Fibroblast of lung (primary cell): ENCODE measurements around the gene CAMTA1. TPM values are rescaled to one million over a fixed set of nuclear protein-coding genes. Genes with fewer than 3 reads are reported as not detected.

ENCODE experiments used
- DNase-seq, 2 donors: peaks; one replicate each; pipeline versions ENCODE4 v3.0.0 to v3.0.0-alpha.2; 2010; ENCODE audit warnings: low read depth in 2 of 2
- H2AFZ ChIP-seq: 2 replicates; pipeline ENCODE4 v1.5.1; 2012; ENCODE audit warnings: low read length, control low read depth, inconsistent platforms
- H3K27ac ChIP-seq: 2 replicates; pipeline ENCODE4 v1.5.1; 2011; ENCODE audit warnings: low read length, control low read depth; ENCODE audit not compliant: insufficient read depth
- H3K27me3 ChIP-seq: 2 replicates; pipeline ENCODE4 v1.5.1; 2011; ENCODE audit warnings: mild to moderate bottlenecking, low read length; ENCODE audit not compliant: control insufficient read depth, insufficient read depth
- H3K36me3 ChIP-seq: 2 replicates; pipeline ENCODE4 v1.5.1; 2011; ENCODE audit warnings: low read length; ENCODE audit not compliant: control insufficient read depth, insufficient read depth
- H3K4me1 ChIP-seq: 2 replicates; pipeline ENCODE4 v1.5.1; 2011; ENCODE audit warnings: low read length; ENCODE audit not compliant: control insufficient read depth, insufficient read depth; ENCODE audit errors: extremely low read depth
- H3K4me2 ChIP-seq: 2 replicates; pipeline ENCODE4 v1.5.1; 2011; ENCODE audit warnings: low read length, control low read depth; ENCODE audit not compliant: insufficient read depth; ENCODE audit errors: extremely low read depth
- H3K4me3 ChIP-seq, 4 experiments: fragments of 200-600 bp in 1 of 4; sonication (generic) in 1 of 4; replicated peaks in 1 of 4; 2 replicates each; pipeline ENCODE4 v1.5.1; 2011 to 2016; ENCODE audit warnings: low read length in 4 of 4, low read depth in 3 of 4, mild to moderate bottlenecking in 3 of 4, control low read depth in 2 of 4, inconsistent platforms in 1 of 4, mixed read lengths in 1 of 4; ENCODE audit not compliant: insufficient read depth in 1 of 4; ENCODE audit errors: control extremely low read depth in 1 of 4
- H3K79me2 ChIP-seq: 2 replicates; pipeline ENCODE4 v1.5.1; 2012; ENCODE audit warnings: mild to moderate bottlenecking, low read length, inconsistent platforms; ENCODE audit not compliant: control insufficient read depth, insufficient read depth
- H3K9ac ChIP-seq: 2 replicates; pipeline ENCODE4 v1.5.1; 2011; ENCODE audit warnings: mild to moderate bottlenecking, low read length, control low read depth; ENCODE audit not compliant: insufficient read depth
- H3K9me3 ChIP-seq: 2 replicates; pipeline ENCODE4 v1.5.1; 2012; ENCODE audit warnings: low read depth, low read length; ENCODE audit not compliant: control insufficient read depth, insufficient read depth
- H4K20me1 ChIP-seq: 2 replicates; pipeline ENCODE4 v1.5.1; 2011; ENCODE audit warnings: low read length; ENCODE audit not compliant: control insufficient read depth, insufficient read depth; ENCODE audit errors: extremely low read depth
- EZH2 ChIP-seq: IDR thresholded peaks from 2 replicates; pipeline ENCODE4 v1.5.1; 2012; ENCODE audit warnings: low read length, control low read depth, mild to moderate bottlenecking; ENCODE audit errors: missing control alignments
- polyA plus RNA-seq, 2 donors: library from polyadenylated mRNA; depleted of rRNA in 1 of 2; stranded (reverse) in 1 of 2; unstranded in 1 of 2; fragments of >200 nt; gene quantifications; 2 replicates each; pipeline ENCODE4 v1.2.1, GENCODE V29; 2011 to 2012; ENCODE audit warnings: missing spikeins in 1 of 2
- total RNA-seq: library from RNA; depleted of rRNA; stranded (reverse); fragments of >200 nt; gene quantifications from 2 replicates; pipeline ENCODE4 v1.2.1, GENCODE V29; 2014
- TF ChIP-seq, protein P1 (sequence below), 2 donors: IDR thresholded peaks in 1 of 2; conservative IDR thresholded peaks in 1 of 2; 1 replicate in 1 of 2; 2 replicates in 1 of 2; pipeline ENCODE4 v1.5.1; 2011 to 2012; ENCODE audit warnings: low read length in 2 of 2, control low read depth in 1 of 2, inconsistent platforms in 1 of 2, low read depth in 1 of 2, mild to moderate bottlenecking in 1 of 2

CAMTA1 gene
- total and polyA plus RNA-seq, 2 donors (not counting 1 experiment from before 2014, with no cell fraction given) = 47.6 to 86.0 TPM

DNA sequence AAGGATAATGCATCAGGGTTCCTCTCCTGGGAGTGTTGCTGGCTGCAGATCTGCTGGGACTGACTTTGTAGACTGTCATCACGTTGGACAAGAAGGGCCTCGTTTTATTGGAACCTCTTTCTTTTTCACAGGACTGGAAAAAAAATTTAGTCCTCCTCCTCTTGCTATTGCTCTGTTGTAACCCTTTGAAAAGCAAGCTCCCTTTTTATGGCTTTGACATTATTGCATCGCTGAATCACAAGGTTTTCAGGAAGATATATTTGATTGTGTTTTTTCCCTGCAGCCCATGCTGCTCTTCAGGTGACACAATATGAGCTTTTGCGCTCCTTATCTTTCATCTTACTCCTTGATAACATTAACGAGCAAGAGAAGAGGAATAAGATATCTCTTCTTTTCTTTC lies 290.9 kb downstream of the CAMTA1 start:
- Histone ChIP-seq H4K20me1 (no peaks in the 10 kb centered on the region), H3K79me2 (no peaks in the 10 kb centered on the region), H2AFZ (no peak overlapping the region), H3K36me3 (no peaks in the 10 kb centered on the region), H3K27ac (no peak overlapping the region), H3K4me1 (no peaks in the 10 kb centered on the region), H3K9ac (no peak overlapping the region), H3K4me3 (no peak overlapping the region), H3K9me3 (no peaks in the 10 kb centered on the region), H3K27me3 (no peaks in the 10 kb centered on the region), H3K4me2 (no peak overlapping the region)
- TF ChIP-seq, protein P1, sequence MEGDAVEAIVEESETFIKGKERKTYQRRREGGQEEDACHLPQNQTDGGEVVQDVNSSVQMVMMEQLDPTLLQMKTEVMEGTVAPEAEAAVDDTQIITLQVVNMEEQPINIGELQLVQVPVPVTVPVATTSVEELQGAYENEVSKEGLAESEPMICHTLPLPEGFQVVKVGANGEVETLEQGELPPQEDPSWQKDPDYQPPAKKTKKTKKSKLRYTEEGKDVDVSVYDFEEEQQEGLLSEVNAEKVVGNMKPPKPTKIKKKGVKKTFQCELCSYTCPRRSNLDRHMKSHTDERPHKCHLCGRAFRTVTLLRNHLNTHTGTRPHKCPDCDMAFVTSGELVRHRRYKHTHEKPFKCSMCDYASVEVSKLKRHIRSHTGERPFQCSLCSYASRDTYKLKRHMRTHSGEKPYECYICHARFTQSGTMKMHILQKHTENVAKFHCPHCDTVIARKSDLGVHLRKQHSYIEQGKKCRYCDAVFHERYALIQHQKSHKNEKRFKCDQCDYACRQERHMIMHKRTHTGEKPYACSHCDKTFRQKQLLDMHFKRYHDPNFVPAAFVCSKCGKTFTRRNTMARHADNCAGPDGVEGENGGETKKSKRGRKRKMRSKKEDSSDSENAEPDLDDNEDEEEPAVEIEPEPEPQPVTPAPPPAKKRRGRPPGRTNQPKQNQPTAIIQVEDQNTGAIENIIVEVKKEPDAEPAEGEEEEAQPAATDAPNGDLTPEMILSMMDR (conservative IDR thresholded peaks at IDR 0.05 in 1 of 2, IDR thresholded peaks at IDR 0.05 in 1 of 2; ENCODE audit: low read depth in 1 of 2, low read length in 2 of 2) = no peak
- no peak for TF ChIP-seq EZH2
- DNase-seq = no peak

- H3K27ac ChIP-seq = no peak overlapping the region
- H3K9me3 ChIP-seq = no peaks in the 10 kb centered on the region
- H3K4me1 ChIP-seq = no peaks in the 10 kb centered on the region
- H3K4me2 ChIP-seq = no peak overlapping the region
- TF ChIP-seq EZH2 = no peak
- TF ChIP-seq, protein P1 (conservative IDR thresholded peaks at IDR 0.05 in 1 of 2, IDR thresholded peaks at IDR 0.05 in 1 of 2; ENCODE audit: low read depth in 1 of 2, low read length in 2 of 2) = no peak
- no peak overlapping the region for H3K9ac ChIP-seq
- H4K20me1 ChIP-seq = no peaks in the 10 kb centered on the region
- no peak overlapping the region for H3K4me3 ChIP-seq
- H3K79me2 ChIP-seq = no peaks in the 10 kb centered on the region
- H3K36me3 ChIP-seq = no peaks in the 10 kb centered on the region
- no peak overlapping the region for H2AFZ ChIP-seq
- H3K27me3 ChIP-seq = no peaks in the 10 kb centered on the region
- DNase-seq = no peak
Observed at GRCh38 chr1:7076572-7076971, 291.3 kb downstream of the CAMTA1 start.

- H3K4me2 ChIP-seq = no peak overlapping the region
- H3K9ac ChIP-seq = no peak overlapping the region
- no peaks in the 10 kb centered on the region for H3K36me3 ChIP-seq
- no peaks in the 10 kb centered on the region for H3K27me3 ChIP-seq
- no peak overlapping the region for H3K4me3 ChIP-seq
- TF ChIP-seq EZH2 = no peak
- TF ChIP-seq, protein P1 (conservative IDR thresholded peaks at IDR 0.05 in 1 of 2, IDR thresholded peaks at IDR 0.05 in 1 of 2; ENCODE audit: low read depth in 1 of 2, low read length in 2 of 2) = no peak
- no peak overlapping the region for H3K27ac ChIP-seq
- H4K20me1 ChIP-seq = no peaks in the 10 kb centered on the region
- no peak for DNase-seq
- no peaks in the 10 kb centered on the region for H3K4me1 ChIP-seq
- no peaks in the 10 kb centered on the region for H3K79me2 ChIP-seq
- H3K9me3 ChIP-seq = no peaks in the 10 kb centered on the region
- H2AFZ ChIP-seq = no peak overlapping the region
Observed at GRCh38 chr1:7077136-7077535, 291.9 kb downstream of the CAMTA1 start.
